GM18868 (cell line): ENCODE measurements around the gene ZIC3.

Source experiments
- ATAC-seq: cut with Tn5 transposase; IDR thresholded peaks from one replicate; pipeline ENCODE4 v1.9.1; 2021; ENCODE audit warnings: mild to moderate bottlenecking, moderate library complexity; ENCODE audit not compliant: unreplicated experiment

The ZIC3 gene

GRCh38 chrX:137573324-137574101 is 7.6 kb downstream of the ZIC3 start:
- ATAC-seq, result no peak

- ATAC-seq, result no peak
These were observed 8.3 kb downstream of the ZIC3 start for GRCh38 chrX:137574102-137574783.

- no peak for ATAC-seq
These were observed 8.9 kb downstream of the ZIC3 start for GRCh38 chrX:137574784-137575293.

GRCh38 chrX:137575596-137576255 is 9.8 kb downstream of the ZIC3 start:
- no peak for ATAC-seq

GRCh38 chrX:137587151-137587550 is 21.2 kb downstream of the ZIC3 start:
- ATAC-seq, result no peak

GRCh38 chrX:137600769-137601168 is 34.8 kb downstream of the ZIC3 start:
- no peak for ATAC-seq
